Progenitor cell of endocrine pancreas (in vitro differentiated cells): ENCODE measurements around the gene GDF7. TPM values are rescaled to one million over a fixed set of nuclear protein-coding genes. Genes with fewer than 3 reads are reported as not detected.
A peak's percentile ranks its signal among the peaks of the same experiment; 100 is the strongest.

Experiments used
- DNase-seq: peaks from one replicate; pipeline ENCODE4 v3.0.0; 2021; ENCODE audit warnings: low spot score; ENCODE audit not compliant: unreplicated experiment
- H3K27ac Mint-ChIP-seq: 2 replicates; pipeline ENCODE4 v1.8.0; 2021; ENCODE audit warnings: mild to moderate bottlenecking, moderate library complexity, mixed read lengths
- H3K27me3 Mint-ChIP-seq: 2 replicates; pipeline ENCODE4 v1.8.0; 2021; ENCODE audit warnings: mixed read lengths
- H3K36me3 Mint-ChIP-seq: 2 replicates; pipeline ENCODE4 v1.8.0; 2022; ENCODE audit warnings: mixed read lengths; ENCODE audit not compliant: insufficient read depth
- H3K4me1 Mint-ChIP-seq: 2 replicates; pipeline ENCODE4 v1.8.0; 2021; ENCODE audit warnings: low read depth, mixed read lengths
- H3K4me3 Mint-ChIP-seq: 2 replicates; pipeline ENCODE4 v1.8.0; 2021; ENCODE audit warnings: low read depth, mild to moderate bottlenecking, moderate library complexity, mixed read lengths
- H3K9me3 Mint-ChIP-seq: 2 replicates; pipeline ENCODE4 v1.8.0; 2021; ENCODE audit warnings: low read depth, mixed read lengths
- CTCF ChIP-seq: fragments of 200-600 bp; sonication (generic); IDR thresholded peaks from one replicate; pipeline ENCODE4 v1.5.0; 2021; ENCODE audit warnings: antibody characterized with exemption, mild to moderate bottlenecking; ENCODE audit not compliant: unreplicated experiment
- total RNA-seq: library from RNA; stranded (reverse); gene quantifications from 2 replicates; pipeline ENCODE4 v1.2.1, GENCODE V29; 2021

The GDF7 gene
- total RNA-seq, 1 donor from 2014 or later: 0.17 TPM

DNA sequence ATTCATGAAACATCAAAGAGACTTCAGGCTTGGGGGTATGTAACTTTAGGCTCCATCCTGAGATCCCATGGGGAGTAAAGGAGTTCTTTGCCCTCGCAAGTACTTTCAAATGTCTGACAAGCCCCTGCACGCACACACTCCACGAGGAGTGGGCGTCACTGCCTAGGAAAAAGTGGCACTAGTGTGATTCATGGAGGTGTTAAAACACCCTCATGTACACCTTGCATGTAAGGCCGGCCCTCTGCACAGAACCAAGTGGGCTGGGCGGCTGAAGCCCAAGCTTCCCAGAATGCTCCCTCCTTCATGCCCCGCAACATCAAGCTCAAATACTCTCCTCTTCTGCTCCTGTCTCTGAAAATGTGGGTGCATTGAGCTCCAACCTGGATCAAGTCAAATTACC lies 23.9 kb upstream of the GDF7 start:
- Mint-ChIP-seq H3K27me3 (no peaks in the 10 kb centered on the region), H3K36me3 (peaks cover 11% of the 10 kb centered on the region), H3K4me3 (no peak overlapping the region), H3K9me3 (no peaks in the 10 kb centered on the region), H3K27ac (no peak overlapping the region), H3K4me1 (no peaks in the 10 kb centered on the region)
- DNase-seq: no peak
- TF ChIP-seq CTCF: no peak

DNA sequence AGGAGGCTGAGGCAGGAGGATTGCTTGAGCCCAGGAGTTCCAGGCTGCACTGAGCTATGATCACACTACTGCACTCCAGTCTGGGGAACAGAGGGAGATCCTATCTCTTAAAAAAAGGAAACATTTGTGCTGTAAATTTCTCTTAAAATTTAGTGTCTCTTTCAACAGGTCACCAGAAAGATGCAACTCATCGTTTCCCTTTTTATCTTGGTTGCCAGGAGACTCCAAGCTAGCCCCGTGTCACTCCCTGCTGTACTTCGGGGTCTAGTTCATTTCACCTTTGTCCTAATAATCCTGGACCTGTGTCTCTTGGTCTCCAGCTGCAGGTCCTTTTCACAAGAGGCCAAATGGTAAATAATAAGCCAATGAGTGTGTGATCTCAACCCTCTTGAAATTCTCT lies 23.1 kb upstream of the GDF7 start:
- no peaks in the 10 kb centered on the region for H3K27me3 Mint-ChIP-seq
- DNase-seq: no peak
- peak overlapping the region; percentile 22 for H3K27ac Mint-ChIP-seq
- no peak overlapping the region for H3K4me3 Mint-ChIP-seq
- no peaks in the 10 kb centered on the region for H3K4me1 Mint-ChIP-seq
- no peak for TF ChIP-seq CTCF
- peaks cover 11% of the 10 kb centered on the region for H3K36me3 Mint-ChIP-seq
- H3K9me3 Mint-ChIP-seq: no peaks in the 10 kb centered on the region

DNA sequence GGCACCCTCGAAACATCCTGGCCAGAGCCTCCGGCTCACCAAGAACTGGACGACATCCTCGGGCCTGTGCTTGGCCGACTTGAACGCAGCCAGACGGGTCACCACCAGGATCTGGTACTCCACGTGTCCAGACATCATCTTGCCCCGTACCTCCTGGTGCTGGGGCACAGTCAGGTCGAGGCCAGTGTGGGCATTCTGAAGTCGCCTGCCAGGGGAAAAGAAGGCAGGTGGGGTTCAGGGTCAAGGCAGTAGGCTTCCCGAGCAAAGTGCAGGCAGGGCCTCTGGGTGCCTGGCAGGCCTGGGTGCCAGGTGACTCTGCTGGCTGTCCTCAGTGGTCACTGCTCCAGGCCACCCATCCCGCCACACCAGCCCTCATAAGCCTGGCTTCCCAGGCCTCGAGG lies 21.6 kb upstream of the GDF7 start:
- DNase-seq: no peak
- H3K27ac Mint-ChIP-seq: no peak overlapping the region
- peaks cover under 1% of the 10 kb centered on the region for H3K4me1 Mint-ChIP-seq
- peaks cover 11% of the 10 kb centered on the region for H3K36me3 Mint-ChIP-seq
- no peak for TF ChIP-seq CTCF
- H3K9me3 Mint-ChIP-seq: no peaks in the 10 kb centered on the region
- H3K4me3 Mint-ChIP-seq: no peak overlapping the region
- peaks cover 5% of the 10 kb centered on the region for H3K27me3 Mint-ChIP-seq

- Mint-ChIP-seq H3K27ac (no peak overlapping the region), H3K27me3 (peaks cover 7% of the 10 kb centered on the region), H3K4me3 (no peak overlapping the region), H3K36me3 (peaks cover 11% of the 10 kb centered on the region), H3K9me3 (no peaks in the 10 kb centered on the region), H3K4me1 (peaks cover 3% of the 10 kb centered on the region)
- no peak for DNase-seq
- TF ChIP-seq CTCF: no peak
These were observed 21.2 kb upstream of the GDF7 start for GRCh38 chr2:20645761-20646160.

- H3K9me3 Mint-ChIP-seq: no peaks in the 10 kb centered on the region
- DNase-seq: no peak
- no peak for TF ChIP-seq CTCF
- peaks cover 7% of the 10 kb centered on the region for H3K27me3 Mint-ChIP-seq
- no peak overlapping the region for H3K27ac Mint-ChIP-seq
- H3K36me3 Mint-ChIP-seq: peaks cover 11% of the 10 kb centered on the region
- H3K4me3 Mint-ChIP-seq: no peak overlapping the region
- H3K4me1 Mint-ChIP-seq: peaks cover 4% of the 10 kb centered on the region
These were observed 20.5 kb upstream of the GDF7 start for GRCh38 chr2:20646446-20646845.
